GM21786 (cell line): ENCODE results near the gene LZTFL1.

Experiments used
- ATAC-seq: cut with Tn5 transposase; IDR thresholded peaks from one replicate; pipeline ENCODE4 v1.9.1; 2021; ENCODE audit not compliant: unreplicated experiment

The LZTFL1 gene

GRCh38 chr3:45814322-45814721 lies 27.6 kb downstream of the LZTFL1 start:
- ATAC-seq = no peak

GRCh38 chr3:45807681-45808540 lies 34.0 kb downstream of the LZTFL1 start:
- ATAC-seq = no peak

GRCh38 chr3:45807133-45807532 lies 34.8 kb downstream of the LZTFL1 start:
- no peak for ATAC-seq

GRCh38 chr3:45806072-45806471 lies 35.8 kb downstream of the LZTFL1 start:
- no peak for ATAC-seq

- ATAC-seq = no peak
These were observed 38.5 kb downstream of the LZTFL1 start for GRCh38 chr3:45803252-45803935.

- ATAC-seq = no peak
These were observed 39.8 kb downstream of the LZTFL1 start for GRCh38 chr3:45802146-45802545.

GRCh38 chr3:45800611-45801010 lies 41.3 kb downstream of the LZTFL1 start:
- no peak for ATAC-seq

- no peak for ATAC-seq
These were observed 42.3 kb downstream of the LZTFL1 start for GRCh38 chr3:45799586-45799985.

GRCh38 chr3:45798034-45798433 lies 43.9 kb downstream of the LZTFL1 start:
- no peak for ATAC-seq

- ATAC-seq = no peak
These were observed 44.8 kb downstream of the LZTFL1 start for GRCh38 chr3:45796902-45797637.

- ATAC-seq = no peak
These were observed 45.8 kb downstream of the LZTFL1 start, which contains the start of gene SLC6A20 for GRCh38 chr3:45795882-45796765. SLC6A20 (minus strand) TSS chr3:45796536; CDS start chr3:45796419, 117 bp downstream.

- ATAC-seq = no peak
These were observed 46.4 kb downstream of the LZTFL1 start for GRCh38 chr3:45795509-45795881.

- no peak for ATAC-seq
These were observed 47.3 kb downstream of the LZTFL1 start for GRCh38 chr3:45794660-45795059.

- ATAC-seq = no peak
These were observed 47.8 kb downstream of the LZTFL1 start for GRCh38 chr3:45794177-45794560.

GRCh38 chr3:45793482-45794176 lies 48.3 kb downstream of the LZTFL1 start:
- ATAC-seq = no peak

GRCh38 chr3:45792516-45793172 lies 49.3 kb downstream of the LZTFL1 start:
- no peak for ATAC-seq

GRCh38 chr3:45792036-45792435 lies 49.9 kb downstream of the LZTFL1 start:
- ATAC-seq = no peak

- ATAC-seq = no peak
These were observed 51.3 kb downstream of the LZTFL1 start for GRCh38 chr3:45790596-45790995.

- no peak for ATAC-seq
These were observed 52.6 kb downstream of the LZTFL1 start for GRCh38 chr3:45789235-45789812.
